ENCODE data around the gene CAPN13. TPM values are rescaled to one million over a fixed set of nuclear protein-coding genes. Genes with fewer than 3 reads are reported as not detected.

CAPN13 gene
- total and polyA plus RNA-seq, 4 donors, result 0.13 to 0.42 TPM; not detected in 2

DNA sequence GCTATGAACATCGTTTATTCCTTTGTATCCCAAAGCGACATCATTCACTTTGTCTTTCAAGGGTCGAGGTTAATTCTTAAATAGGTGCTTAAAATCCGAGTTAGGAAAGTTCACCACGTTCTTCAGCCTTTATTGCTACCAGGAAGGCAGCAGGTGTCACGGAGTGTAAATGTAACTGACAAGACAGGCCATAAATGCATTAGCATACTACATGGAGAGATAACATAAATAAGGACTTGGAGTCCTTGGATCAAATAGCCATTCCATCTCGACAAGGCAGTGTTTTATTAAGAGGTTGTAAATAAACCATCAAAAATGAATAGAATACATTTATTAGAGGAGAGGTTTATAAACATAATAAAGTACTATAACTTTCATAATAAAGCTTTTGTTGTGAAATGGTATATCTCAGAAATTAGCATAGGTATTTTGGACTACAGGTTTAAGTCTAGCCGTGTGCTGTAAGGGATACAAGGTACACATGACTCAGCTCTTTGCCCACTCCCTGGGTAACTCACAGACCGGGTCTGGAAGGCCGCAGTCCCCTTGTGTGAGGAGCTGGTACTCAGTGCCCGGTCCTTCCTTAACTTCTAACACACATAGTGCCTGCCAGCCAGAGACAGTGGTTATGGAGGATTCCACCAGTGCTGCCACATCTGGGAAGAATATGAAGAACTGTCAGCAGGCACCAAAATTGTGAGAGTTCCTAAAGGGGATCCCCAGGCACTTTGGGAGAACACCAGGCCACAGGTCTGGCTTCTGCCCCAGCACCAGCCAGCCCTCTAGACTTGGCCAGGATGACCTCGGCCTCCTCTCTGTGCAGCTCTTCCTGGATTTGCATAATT is 29.4 kb downstream of the CAPN13 start:
- no peaks in the 10 kb centered on the region for H3K9me3 ChIP-seq (ENCODE audit: control insufficient read depth in 4 of 4, low read length in 3 of 4)
- 85% methylated on average over 12 of the region's 12 CpGs for WGBS
- peak; percentile 28 for DNase-seq (ENCODE audit: low spot score)
- no peak overlapping the region for H3K9ac ChIP-seq (ENCODE audit: low read depth in 1 of 2, low read length in 2 of 2)
- H3K4me3 ChIP-seq (ENCODE audit: low read depth in 1 of 3, low read length in 3 of 3), result no peak overlapping the region
- H3K27me3 ChIP-seq (ENCODE audit: control insufficient read depth in 4 of 4, insufficient read depth in 4 of 4, low read length in 3 of 4), result no peaks in the 10 kb centered on the region
- H3K36me3 ChIP-seq (ENCODE audit: control insufficient read depth in 4 of 4, insufficient read depth in 3 of 4, low read depth in 1 of 4, low read length in 3 of 4), result no peaks in the 10 kb centered on the region
- no peak for TF ChIP-seq GABPA (IDR thresholded peaks at IDR 0.05 in 1 of 2, conservative IDR thresholded peaks at IDR 0.05 in 1 of 2)
- no peak for TF ChIP-seq FOXA2 (IDR thresholded peaks at IDR 0.05)
- TF ChIP-seq YY1 (IDR thresholded peaks at IDR 0.05), result no peak
- TF ChIP-seq TAF1 (conservative IDR thresholded peaks at IDR 0.05), result no peak
- no peak for TF ChIP-seq MAX (IDR thresholded peaks at IDR 0.05)
- TF ChIP-seq, protein P1, sequence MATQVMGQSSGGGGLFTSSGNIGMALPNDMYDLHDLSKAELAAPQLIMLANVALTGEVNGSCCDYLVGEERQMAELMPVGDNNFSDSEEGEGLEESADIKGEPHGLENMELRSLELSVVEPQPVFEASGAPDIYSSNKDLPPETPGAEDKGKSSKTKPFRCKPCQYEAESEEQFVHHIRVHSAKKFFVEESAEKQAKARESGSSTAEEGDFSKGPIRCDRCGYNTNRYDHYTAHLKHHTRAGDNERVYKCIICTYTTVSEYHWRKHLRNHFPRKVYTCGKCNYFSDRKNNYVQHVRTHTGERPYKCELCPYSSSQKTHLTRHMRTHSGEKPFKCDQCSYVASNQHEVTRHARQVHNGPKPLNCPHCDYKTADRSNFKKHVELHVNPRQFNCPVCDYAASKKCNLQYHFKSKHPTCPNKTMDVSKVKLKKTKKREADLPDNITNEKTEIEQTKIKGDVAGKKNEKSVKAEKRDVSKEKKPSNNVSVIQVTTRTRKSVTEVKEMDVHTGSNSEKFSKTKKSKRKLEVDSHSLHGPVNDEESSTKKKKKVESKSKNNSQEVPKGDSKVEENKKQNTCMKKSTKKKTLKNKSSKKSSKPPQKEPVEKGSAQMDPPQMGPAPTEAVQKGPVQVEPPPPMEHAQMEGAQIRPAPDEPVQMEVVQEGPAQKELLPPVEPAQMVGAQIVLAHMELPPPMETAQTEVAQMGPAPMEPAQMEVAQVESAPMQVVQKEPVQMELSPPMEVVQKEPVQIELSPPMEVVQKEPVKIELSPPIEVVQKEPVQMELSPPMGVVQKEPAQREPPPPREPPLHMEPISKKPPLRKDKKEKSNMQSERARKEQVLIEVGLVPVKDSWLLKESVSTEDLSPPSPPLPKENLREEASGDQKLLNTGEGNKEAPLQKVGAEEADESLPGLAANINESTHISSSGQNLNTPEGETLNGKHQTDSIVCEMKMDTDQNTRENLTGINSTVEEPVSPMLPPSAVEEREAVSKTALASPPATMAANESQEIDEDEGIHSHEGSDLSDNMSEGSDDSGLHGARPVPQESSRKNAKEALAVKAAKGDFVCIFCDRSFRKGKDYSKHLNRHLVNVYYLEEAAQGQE (IDR thresholded peaks at IDR 0.05), result no peak
- TF ChIP-seq RXRA (IDR thresholded peaks at IDR 0.05), result no peak
- TF ChIP-seq, protein P2, sequence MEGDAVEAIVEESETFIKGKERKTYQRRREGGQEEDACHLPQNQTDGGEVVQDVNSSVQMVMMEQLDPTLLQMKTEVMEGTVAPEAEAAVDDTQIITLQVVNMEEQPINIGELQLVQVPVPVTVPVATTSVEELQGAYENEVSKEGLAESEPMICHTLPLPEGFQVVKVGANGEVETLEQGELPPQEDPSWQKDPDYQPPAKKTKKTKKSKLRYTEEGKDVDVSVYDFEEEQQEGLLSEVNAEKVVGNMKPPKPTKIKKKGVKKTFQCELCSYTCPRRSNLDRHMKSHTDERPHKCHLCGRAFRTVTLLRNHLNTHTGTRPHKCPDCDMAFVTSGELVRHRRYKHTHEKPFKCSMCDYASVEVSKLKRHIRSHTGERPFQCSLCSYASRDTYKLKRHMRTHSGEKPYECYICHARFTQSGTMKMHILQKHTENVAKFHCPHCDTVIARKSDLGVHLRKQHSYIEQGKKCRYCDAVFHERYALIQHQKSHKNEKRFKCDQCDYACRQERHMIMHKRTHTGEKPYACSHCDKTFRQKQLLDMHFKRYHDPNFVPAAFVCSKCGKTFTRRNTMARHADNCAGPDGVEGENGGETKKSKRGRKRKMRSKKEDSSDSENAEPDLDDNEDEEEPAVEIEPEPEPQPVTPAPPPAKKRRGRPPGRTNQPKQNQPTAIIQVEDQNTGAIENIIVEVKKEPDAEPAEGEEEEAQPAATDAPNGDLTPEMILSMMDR (IDR thresholded peaks at IDR 0.05; ENCODE audit: low read depth, low read length, missing input control), result no peak
- no peak for TF ChIP-seq SP1 (IDR thresholded peaks at IDR 0.05)
- H3K4me1 ChIP-seq (ENCODE audit: control insufficient read depth in 4 of 4, insufficient read depth in 4 of 4, low read length in 3 of 4), result peaks cover 0 to 10% (median 0%) of the 10 kb centered on the region in 4 donors
- H3K27ac ChIP-seq (ENCODE audit: low read depth in 1 of 2, low read length in 2 of 2), result no peak overlapping the region

DNA sequence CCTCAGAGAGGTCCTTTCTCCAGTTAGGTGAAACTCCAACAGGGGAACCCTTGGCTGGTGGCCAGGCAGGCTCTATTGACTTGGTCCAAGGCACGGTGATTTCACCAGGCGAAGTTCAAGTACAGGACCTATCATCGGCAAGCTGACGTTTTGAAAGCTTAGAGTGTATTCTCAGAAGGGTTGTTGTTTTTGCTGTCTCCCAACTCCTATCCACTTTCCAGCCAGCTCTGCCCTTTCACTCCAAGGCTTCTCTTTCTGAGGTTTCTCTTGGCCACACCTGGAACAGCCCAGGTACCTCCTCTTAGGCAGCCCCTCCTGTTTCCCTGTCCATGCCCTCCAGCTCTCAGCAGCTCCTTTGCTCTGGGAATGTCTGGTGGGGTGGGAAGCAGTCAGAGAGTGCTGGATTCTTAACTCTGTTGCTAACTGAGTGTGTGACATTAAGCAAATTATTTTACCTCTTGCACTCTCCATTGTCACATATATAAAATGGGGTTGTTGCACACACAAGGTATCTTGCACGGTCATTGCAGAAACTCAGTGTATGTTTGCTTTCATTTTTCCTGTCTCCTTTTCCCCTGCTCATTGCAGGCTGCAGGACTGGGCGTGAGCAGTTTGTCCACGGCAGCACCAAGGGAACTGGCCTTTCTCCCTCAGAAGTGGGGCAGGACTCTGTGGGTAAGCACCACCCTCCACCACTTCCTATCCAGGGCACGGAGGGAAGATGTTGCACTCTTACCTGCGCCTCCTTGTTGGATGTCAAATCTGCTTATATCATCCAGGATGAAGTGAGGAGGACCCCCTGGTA is 30.2 kb downstream of the CAPN13 start:
- TF ChIP-seq, protein P2 (IDR thresholded peaks at IDR 0.05; ENCODE audit: low read depth, low read length, missing input control), result no peak
- no peak for TF ChIP-seq TAF1 (conservative IDR thresholded peaks at IDR 0.05)
- Histone ChIP-seq H3K4me3 (ENCODE audit: low read depth in 1 of 3, low read length in 3 of 3) (no peak overlapping the region), H3K9ac (ENCODE audit: low read depth in 1 of 2, low read length in 2 of 2) (no peak overlapping the region), H3K27me3 (ENCODE audit: control insufficient read depth in 4 of 4, insufficient read depth in 4 of 4, low read length in 3 of 4) (no peaks in the 10 kb centered on the region), H3K27ac (ENCODE audit: low read depth in 1 of 2, low read length in 2 of 2) (no peak overlapping the region), H3K4me1 (ENCODE audit: control insufficient read depth in 4 of 4, insufficient read depth in 4 of 4, low read length in 3 of 4) (peaks cover 0 to 10% (median 0%) of the 10 kb centered on the region in 4 donors), H3K9me3 (ENCODE audit: control insufficient read depth in 4 of 4, low read length in 3 of 4) (no peaks in the 10 kb centered on the region), H3K36me3 (ENCODE audit: control insufficient read depth in 4 of 4, insufficient read depth in 3 of 4, low read depth in 1 of 4, low read length in 3 of 4) (no peaks in the 10 kb centered on the region)
- WGBS, result 46% methylated on average over 9 of the region's 9 CpGs
- DNase-seq (ENCODE audit: low spot score), result peak; percentile 69
